ENCODE data around the gene LRP6.
A peak's percentile ranks its signal among the peaks of the same experiment; 100 is the strongest.
"Not testable (repeated sequence)": the region's sequence is repeated elsewhere in the genome, so short reads cannot be mapped to it uniquely, and the experiment has no call there.

Gene LRP6

DNA sequence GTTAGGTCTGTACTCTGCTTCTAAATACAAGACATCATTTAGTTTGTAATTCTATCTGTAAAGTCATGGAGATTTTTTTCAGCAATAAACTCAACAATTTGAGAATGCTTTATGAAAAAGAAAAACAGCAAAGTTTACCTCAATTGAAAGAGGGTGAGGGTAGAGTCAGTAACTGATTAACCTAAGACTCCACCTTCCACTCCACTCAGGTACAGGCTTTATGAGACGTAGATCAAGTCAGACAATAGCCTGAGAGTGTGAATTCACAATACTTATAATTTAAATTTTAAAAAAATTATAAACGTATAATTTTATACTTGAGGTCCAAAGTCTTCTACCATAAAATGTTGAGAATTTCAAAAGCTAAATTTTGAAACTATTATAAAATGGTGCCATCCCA is 150.2 kb downstream of the LRP6 start:
- no peak for DNase-seq (ENCODE audit: low read depth)

- DNase-seq (ENCODE audit: low read depth), result no peak
Measured at GRCh38 chr12:12115514-12115913, 151.3 kb downstream of the LRP6 start.

DNA sequence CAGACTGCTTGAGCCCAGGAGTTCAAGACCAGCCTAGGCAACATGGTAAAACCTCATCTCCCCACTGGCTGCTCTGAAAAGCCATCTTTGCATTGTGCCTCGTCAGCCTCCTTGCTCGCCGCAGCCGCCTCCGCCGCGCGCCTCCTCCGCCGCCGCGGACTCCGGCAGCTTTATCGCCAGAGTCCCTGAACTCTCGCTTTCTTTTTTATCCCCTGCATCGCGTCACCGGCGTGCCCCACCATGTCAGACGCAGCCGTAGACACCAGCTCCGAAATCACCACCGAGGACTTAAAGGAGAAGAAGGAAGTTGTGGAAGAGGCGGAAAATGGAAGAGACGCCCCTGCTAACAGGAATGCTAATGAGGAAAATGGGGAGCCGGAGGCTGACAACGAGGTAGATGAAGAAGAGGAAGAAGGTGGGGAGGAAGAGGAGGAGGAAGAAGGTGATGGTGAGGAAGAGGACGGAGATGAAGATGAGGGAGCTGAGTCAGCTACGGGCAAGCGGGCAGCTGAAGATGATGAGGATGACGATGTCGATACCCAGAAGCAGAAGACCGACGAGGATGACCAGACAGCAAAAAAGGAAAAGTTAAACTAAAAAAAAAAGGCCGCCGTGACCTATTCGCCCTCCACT is 155.8 kb downstream of the LRP6 start:
- DNase-seq (ENCODE audit: low read depth), result not testable (repeated sequence)

DNA sequence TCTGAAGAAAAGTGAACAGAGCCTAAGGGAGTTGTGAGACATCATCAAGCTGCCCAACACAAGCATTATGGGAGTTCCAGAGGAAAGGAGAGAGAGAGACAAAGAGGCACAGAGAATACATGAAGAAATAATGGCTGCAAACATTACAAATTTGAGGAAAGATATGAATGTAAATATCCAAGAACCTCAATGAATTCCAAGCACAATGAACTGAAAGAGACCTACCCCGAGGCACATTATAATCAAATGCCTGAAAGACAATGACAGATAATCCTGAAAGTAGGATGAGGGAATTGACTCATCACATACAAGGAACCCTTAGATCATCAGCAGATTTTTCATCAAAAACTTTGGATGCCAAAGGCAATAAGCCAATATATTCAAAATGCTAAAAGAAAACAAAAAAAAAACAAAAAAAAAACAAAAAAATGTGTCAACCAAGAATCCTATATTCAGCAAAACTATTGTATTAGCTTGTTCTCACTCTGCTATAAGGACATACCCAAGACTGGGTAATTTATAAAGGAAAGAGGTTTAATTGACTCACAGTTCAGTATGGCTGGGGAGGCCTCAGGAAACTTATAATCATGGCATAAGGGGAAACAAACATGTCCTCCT is 158.3 kb downstream of the LRP6 start:
- no peak for DNase-seq (ENCODE audit: low read depth)

GRCh38 chr12:12107678-12108077 is 159.2 kb downstream of the LRP6 start:
- DNase-seq (ENCODE audit: low read depth), result no peak

DNA sequence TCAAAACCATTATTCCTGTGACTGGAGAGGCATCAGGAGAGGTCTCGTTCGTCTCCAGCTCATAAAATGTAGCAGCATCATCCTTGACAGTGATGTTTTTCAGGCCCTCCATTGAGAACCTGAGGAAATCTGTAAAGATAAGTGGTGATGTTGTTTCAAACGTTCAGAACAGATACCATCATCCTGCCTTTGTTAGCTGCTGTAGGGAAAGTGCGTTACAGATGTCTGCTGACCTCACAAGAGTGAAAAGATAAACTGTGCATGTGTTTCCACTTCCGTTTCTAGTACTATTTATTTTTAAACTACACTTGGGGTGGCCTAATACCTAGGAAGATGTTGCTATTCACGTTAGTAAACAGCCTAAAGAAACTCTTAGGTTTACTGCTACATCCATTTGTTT is 167.7 kb downstream of the LRP6 start:
- no peak for DNase-seq (ENCODE audit: low read depth)

DNA sequence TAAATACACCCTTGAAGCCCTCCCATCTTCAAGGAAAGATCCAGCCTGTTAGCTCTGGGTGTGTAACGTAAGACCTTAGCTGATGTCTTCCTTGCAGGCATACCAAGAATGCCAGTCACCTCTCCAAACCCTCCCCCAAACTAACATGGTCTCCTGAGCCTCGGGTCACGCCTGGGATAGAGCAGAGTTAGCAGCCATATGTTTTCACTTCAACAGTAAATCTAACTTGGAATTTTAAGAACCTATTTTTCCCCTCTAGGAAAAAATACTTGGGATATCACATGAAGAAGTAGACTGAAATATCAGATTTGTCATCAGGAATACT is 168.2 kb downstream of the LRP6 start:
- no peak for DNase-seq (ENCODE audit: low read depth)

GRCh38 chr12:12097891-12098690 is 168.8 kb downstream of the LRP6 start:
- no peak for DNase-seq (ENCODE audit: low read depth)

GRCh38 chr12:12095021-12095420 is 171.8 kb downstream of the LRP6 start:
- DNase-seq (ENCODE audit: low read depth), result no peak

GRCh38 chr12:12094481-12094880 is 172.4 kb downstream of the LRP6 start:
- DNase-seq (ENCODE audit: low read depth), result no peak

- no peak for DNase-seq (ENCODE audit: low read depth)
Measured at GRCh38 chr12:12091977-12092663, 174.7 kb downstream of the LRP6 start.

GRCh38 chr12:12091071-12091470 is 175.8 kb downstream of the LRP6 start:
- no peak for DNase-seq (ENCODE audit: low read depth)

DNA sequence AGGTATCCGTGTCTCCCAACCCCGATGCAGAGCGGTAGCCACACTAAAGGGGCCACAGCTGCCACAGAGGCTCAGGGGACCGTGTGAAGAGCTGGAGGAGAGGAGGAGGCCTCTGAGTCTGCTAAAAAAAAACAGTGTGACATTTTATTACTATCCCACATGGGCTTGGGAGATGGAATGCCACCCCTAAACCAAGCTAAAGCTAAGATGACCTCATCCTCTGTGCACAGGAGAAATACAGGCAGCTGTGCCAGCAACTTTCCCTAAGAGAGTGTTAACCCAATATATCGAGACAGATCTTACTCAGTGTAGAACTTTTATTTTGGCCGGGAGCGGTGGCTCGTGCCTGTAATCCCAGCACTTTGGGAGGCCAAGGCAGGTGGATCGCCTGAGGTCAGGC is 178.1 kb downstream of the LRP6 start:
- no peak for DNase-seq (ENCODE audit: low read depth)

DNA sequence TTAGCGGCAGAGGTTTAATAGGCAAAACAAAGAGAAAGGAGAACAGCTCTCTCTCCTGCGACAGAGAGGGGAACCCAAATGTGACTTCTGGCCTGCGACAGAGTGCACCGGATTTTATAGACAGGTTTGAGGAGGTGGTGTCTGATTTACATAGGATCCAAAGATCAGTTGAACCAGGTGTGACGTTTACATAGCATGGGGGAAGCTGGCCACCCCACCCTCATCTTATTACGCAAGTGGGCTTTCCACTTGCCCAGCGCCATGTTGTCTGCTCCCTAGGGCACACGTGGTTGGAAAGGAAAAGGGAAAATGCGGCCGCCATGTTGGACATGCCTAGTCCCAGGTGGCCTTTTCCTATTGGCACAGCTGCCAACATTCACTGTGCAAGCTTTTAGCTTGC is 178.7 kb downstream of the LRP6 start:
- DNase-seq (ENCODE audit: low read depth), result no peak

DNA sequence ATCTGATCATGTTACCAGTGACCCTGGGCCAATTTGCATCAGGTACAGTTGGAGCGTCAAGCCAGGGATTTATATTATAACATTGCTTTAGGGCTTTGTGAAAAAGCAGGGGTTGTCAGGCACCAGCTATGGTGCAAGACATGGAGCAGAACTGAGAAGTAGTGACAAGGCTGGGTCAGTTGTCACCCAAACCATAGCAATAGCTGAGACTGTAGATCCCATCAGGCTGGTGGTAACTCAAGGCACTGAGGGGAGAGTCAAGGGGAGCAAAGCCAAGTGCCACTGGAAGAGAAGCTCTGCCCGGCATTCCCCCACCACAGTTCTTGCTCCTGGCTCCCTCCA is 179.2 kb downstream of the LRP6 start:
- DNase-seq (ENCODE audit: low read depth), result no peak

GRCh38 chr12:12086973-12087692 is 179.7 kb downstream of the LRP6 start:
- no peak for DNase-seq (ENCODE audit: low read depth)

GRCh38 chr12:12086362-12086761 is 180.5 kb downstream of the LRP6 start:
- DNase-seq (ENCODE audit: low read depth), result no peak

- no peak for DNase-seq (ENCODE audit: low read depth)
Measured at GRCh38 chr12:12083688-12084087, 183.2 kb downstream of the LRP6 start.

- DNase-seq (ENCODE audit: low read depth), result peak; percentile 23
Measured at GRCh38 chr12:12081836-12082497, 184.9 kb downstream of the LRP6 start.

GRCh38 chr12:12079291-12079690 is 187.6 kb downstream of the LRP6 start:
- no peak for DNase-seq (ENCODE audit: low read depth)

DNA sequence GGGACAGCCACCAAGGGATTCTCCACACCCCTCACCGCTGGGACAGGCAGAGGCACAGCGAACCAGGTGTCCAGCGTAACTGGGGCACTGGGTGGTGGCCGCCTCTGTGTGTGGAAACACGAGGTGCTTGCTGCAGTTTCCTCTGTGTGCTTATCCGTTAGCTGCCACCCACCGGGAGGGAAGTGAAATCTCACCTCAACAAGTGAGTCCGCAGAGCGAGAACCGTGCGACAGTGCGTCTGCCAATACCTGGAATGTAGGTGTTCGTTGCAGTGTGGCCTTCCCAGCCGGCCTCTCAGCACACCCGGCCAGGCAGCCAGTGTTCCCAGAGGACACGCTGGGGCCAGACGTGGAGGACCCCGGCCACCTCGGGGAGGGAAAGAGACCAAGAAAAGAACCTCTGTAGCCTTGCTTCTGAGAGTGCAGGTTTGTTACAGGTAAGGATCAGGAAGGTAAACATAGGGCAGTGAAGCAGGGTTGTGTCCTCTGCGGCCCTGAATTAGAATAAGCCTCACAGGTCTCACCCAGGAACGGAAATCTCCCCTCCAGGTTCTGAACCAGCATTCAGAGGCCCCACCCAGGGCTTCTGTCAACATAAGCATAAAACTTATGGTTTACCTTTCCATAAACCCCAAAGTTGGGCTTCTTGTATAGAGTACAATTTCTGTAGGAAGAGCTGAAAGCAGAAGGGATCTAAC is 194.6 kb downstream of the LRP6 start:
- DNase-seq (ENCODE audit: low read depth), result no peak

Measured in HS-5 (cell line).